Measurements from ENCODE around the gene EDC4.

The EDC4 gene

GRCh38 chr16:67841816-67842508 lies 30.9 kb upstream of the EDC4 start, which contains the start of gene THAP11 (continued):
- TF ChIP-seq ZNF692 (tag by site-specific recombination; IDR thresholded peaks at IDR 0.05), result peak; percentile 94
- TF ChIP-seq ZNF654 (tag by site-specific recombination; IDR thresholded peaks at IDR 0.05; ENCODE audit: low read depth), result peak; percentile 2; the same call in 1 of the 2 replicates
- TF ChIP-seq KLF7 (tag by site-specific recombination; IDR thresholded peaks at IDR 0.05; ENCODE audit: borderline replicate concordance), result peak; percentile 70; the same call in 1 of the 2 replicates
- 0 out of 2 replicates have a peak, but pooled peaks have one; percentile 3 for TF ChIP-seq ZNF623 (tag by site-specific recombination; IDR thresholded peaks at IDR 0.05)
- TF ChIP-seq ZNF133 (tag by site-specific recombination; IDR thresholded peaks at IDR 0.05), result no peak
- no peak for TF ChIP-seq EGR2 (tag by site-specific recombination; IDR thresholded peaks at IDR 0.05; ENCODE audit: low read depth)
- TF ChIP-seq KLF8 (tag by site-specific recombination; IDR thresholded peaks at IDR 0.05), result peak; percentile 97
- TF ChIP-seq ZXDB (tag by site-specific recombination; IDR thresholded peaks at IDR 0.05), result peak; percentile 58
- peak; percentile 97 for TF ChIP-seq ZNF76 (tag by site-specific recombination; IDR thresholded peaks at IDR 0.05; ENCODE audit: borderline replicate concordance, low read depth)
- TF ChIP-seq ZBTB48 (tag by site-specific recombination; IDR thresholded peaks at IDR 0.05), result 0 out of 2 replicates have a peak, but pooled peaks have one; percentile 13
- TF ChIP-seq WT1 (tag by site-specific recombination; IDR thresholded peaks at IDR 0.05), result no peak
- TF ChIP-seq ZNF626 (tag by site-specific recombination; IDR thresholded peaks at IDR 0.05), result peak; percentile 19; the same call in 1 of the 2 replicates
- TF ChIP-seq ZNF2 (tag by site-specific recombination; IDR thresholded peaks at IDR 0.05), result peak; percentile 95
- peak; percentile 53 for TF ChIP-seq ZBTB26 (tag by site-specific recombination; optimal IDR thresholded peaks at IDR 0.05)
- TF ChIP-seq KLF16 (tag by site-specific recombination; IDR thresholded peaks at IDR 0.05), result peak; percentile 80
- TF ChIP-seq ZBTB8A (tag by site-specific recombination; IDR thresholded peaks at IDR 0.05), result peak; percentile 56
- peak; percentile 82 for TF ChIP-seq KLF1 (tag by site-specific recombination; IDR thresholded peaks at IDR 0.05)
- TF ChIP-seq KLF17 (tag by site-specific recombination; IDR thresholded peaks at IDR 0.05), result no peak
- no peak for TF ChIP-seq TSHZ1 (tag by site-specific recombination; IDR thresholded peaks at IDR 0.05; ENCODE audit: borderline replicate concordance)
- TF ChIP-seq ZNF521 (tag by site-specific recombination; IDR thresholded peaks at IDR 0.05), result no peak
- 0 out of 2 replicates have a peak, but pooled peaks have one; percentile 30 for TF ChIP-seq ZNF629 (tag by site-specific recombination; IDR thresholded peaks at IDR 0.05)
- 0 out of 2 replicates have a peak, but pooled peaks have one; percentile 65 for TF ChIP-seq ZNF324 (tag by site-specific recombination; IDR thresholded peaks at IDR 0.05)
- TF ChIP-seq PRDM10 (tag by site-specific recombination; IDR thresholded peaks at IDR 0.05), result peak; percentile 8; the same call in 1 of the 2 replicates
- peak; percentile 87 for TF ChIP-seq ZBTB17 (tag by site-specific recombination; IDR thresholded peaks at IDR 0.05)
- peak; percentile 74; the same call in 1 of the 2 replicates for TF ChIP-seq ZNF391 (tag by site-specific recombination; IDR thresholded peaks at IDR 0.05; ENCODE audit: borderline replicate concordance, low read depth)
- TF ChIP-seq ZNF561 (tag by site-specific recombination; IDR thresholded peaks at IDR 0.05; ENCODE audit: borderline replicate concordance), result peak; percentile 74; the same call in 1 of the 2 replicates
